ENCODE data around the gene ALKBH6.
A peak's percentile ranks its signal among the peaks of the same experiment; 100 is the strongest.
"Not testable (repeated sequence)": the region's sequence is repeated elsewhere in the genome, so short reads cannot be mapped to it uniquely, and the experiment has no call there.

ALKBH6 gene

GRCh38 chr19:36014012-36014924 lies at the start of gene ALKBH6:
Gene ALKBH6, minus strand, starts transcription at chr19:36014213. Its CDS starts 816 bp downstream, at chr19:36013397.
- in situ Hi-C loops (cut with MboI; ENCODE audit: low pct_unique_long_range_greater_than_20kb, low sequenced_read_pairs), result no loop called here
- DNase-seq, result peak; percentile 99

- in situ Hi-C loops (cut with MboI; ENCODE audit: low pct_unique_long_range_greater_than_20kb, low sequenced_read_pairs), result no loop called here
- DNase-seq, result no peak
These were observed 47.4 kb upstream of the ALKBH6 start for GRCh38 chr19:36061367-36061766.

GRCh38 chr19:36060430-36060829 lies 46.4 kb upstream of the ALKBH6 start:
- DNase-seq, result peak; percentile 61

GRCh38 chr19:36059180-36059910 lies 45.3 kb upstream of the ALKBH6 start:
- DNase-seq, result no peak
- in situ Hi-C loops (cut with MboI; ENCODE audit: low pct_unique_long_range_greater_than_20kb, low sequenced_read_pairs), result no loop called here

More at GRCh38 chr19:36060430-36060829, 46.4 kb upstream of the ALKBH6 start:
- in situ Hi-C loops (cut with MboI; ENCODE audit: low pct_unique_long_range_greater_than_20kb, low sequenced_read_pairs), result no loop called here

- no peak for DNase-seq
- in situ Hi-C loops (cut with MboI; ENCODE audit: low pct_unique_long_range_greater_than_20kb, low sequenced_read_pairs), result no loop called here
These were observed 44.6 kb upstream of the ALKBH6 start for GRCh38 chr19:36058481-36059179.

- no peak for DNase-seq
- in situ Hi-C loops (cut with MboI; ENCODE audit: low pct_unique_long_range_greater_than_20kb, low sequenced_read_pairs), result no loop called here
These were observed 41.0 kb upstream of the ALKBH6 start, which contains the start of gene WDR62 for GRCh38 chr19:36054733-36055686. Gene WDR62, plus strand, starts transcription at chr19:36054897. Its CDS starts 75 bp downstream, at chr19:36054972.

- in situ Hi-C loops (cut with MboI; ENCODE audit: low pct_unique_long_range_greater_than_20kb, low sequenced_read_pairs), result no loop called here
- DNase-seq, result peak; percentile 99
These were observed 40.2 kb upstream of the ALKBH6 start, which contains the start of gene THAP8 for GRCh38 chr19:36054119-36054732. Gene THAP8, minus strand, starts transcription at chr19:36054285. Its CDS starts 68 bp downstream, at chr19:36054217.

- in situ Hi-C loops (cut with MboI; ENCODE audit: low pct_unique_long_range_greater_than_20kb, low sequenced_read_pairs), result no loop called here
- no peak for DNase-seq
These were observed 37.6 kb upstream of the ALKBH6 start for GRCh38 chr19:36051637-36052036.

GRCh38 chr19:36051236-36051635 lies 37.2 kb upstream of the ALKBH6 start:
- no peak for DNase-seq
- in situ Hi-C loops (cut with MboI; ENCODE audit: low pct_unique_long_range_greater_than_20kb, low sequenced_read_pairs), result no loop called here

GRCh38 chr19:36049080-36049698 lies 35.2 kb upstream of the ALKBH6 start:
- in situ Hi-C loops (cut with MboI; ENCODE audit: low pct_unique_long_range_greater_than_20kb, low sequenced_read_pairs), result no loop called here
- DNase-seq, result no peak

- no peak for DNase-seq
- in situ Hi-C loops (cut with MboI; ENCODE audit: low pct_unique_long_range_greater_than_20kb, low sequenced_read_pairs), result no loop called here
These were observed 33.8 kb upstream of the ALKBH6 start for GRCh38 chr19:36047835-36048234.

- DNase-seq, result no peak
- in situ Hi-C loops (cut with MboI; ENCODE audit: low pct_unique_long_range_greater_than_20kb, low sequenced_read_pairs), result no loop called here
These were observed 32.5 kb upstream of the ALKBH6 start for GRCh38 chr19:36046443-36047050.

GRCh38 chr19:36043952-36044351 lies 29.9 kb upstream of the ALKBH6 start:
- in situ Hi-C loops (cut with MboI; ENCODE audit: low pct_unique_long_range_greater_than_20kb, low sequenced_read_pairs), result no loop called here
- no peak for DNase-seq

- in situ Hi-C loops (cut with MboI; ENCODE audit: low pct_unique_long_range_greater_than_20kb, low sequenced_read_pairs), result no loop called here
- no peak for DNase-seq
These were observed 27.8 kb upstream of the ALKBH6 start for GRCh38 chr19:36041831-36042230.

GRCh38 chr19:36041092-36041491 lies 27.1 kb upstream of the ALKBH6 start:
- DNase-seq; in situ Hi-C loops (cut with MboI; ENCODE audit: low pct_unique_long_range_greater_than_20kb, low sequenced_read_pairs): not testable (repeated sequence)

- in situ Hi-C loops (cut with MboI; ENCODE audit: low pct_unique_long_range_greater_than_20kb, low sequenced_read_pairs), result no loop called here
- no peak for DNase-seq
These were observed 26.5 kb upstream of the ALKBH6 start for GRCh38 chr19:36040495-36040894.
